H1 (cell line): Measurements from ENCODE around the gene MIPOL1. TPM values are rescaled to one million over a fixed set of nuclear protein-coding genes. Genes with fewer than 3 reads are reported as not detected.

Experiments
- CTCF ChIA-PET: fragments of 300-600 bp; sonication (Branson Sonifier 250); formaldehyde crosslinking; loops from one replicate; lab custom pipeline; 2021; ENCODE audit not compliant: partially characterized antibody; lab: Charles Lee
- POLR2A ChIA-PET: fragments of 300-600 bp; sonication (Branson Sonifier 250); formaldehyde crosslinking; loops from one replicate; lab custom pipeline; 2021; ENCODE audit warnings: inconsistent platforms; ENCODE audit not compliant: partially characterized antibody; lab: Charles Lee
- DNase-seq, 2 experiments: peaks; one replicate each; pipeline versions ENCODE4 v3.0.0 to v3.0.0-alpha.2; 2010 to 2022; ENCODE audit warnings: low spot score in 2 of 2, low read depth in 1 of 2, mixed read lengths in 1 of 2
- FAIRE-seq: peaks from 2 replicates; lab custom pipeline; 2011; peaks lifted over from hg19 to GRCh38; lab: Jason Lieb, UNC
- H2AFZ ChIP-seq: 2 replicates; pipeline ENCODE4 v1.8.1; 2012; ENCODE audit warnings: low read length, inconsistent platforms
- H2AK5ac ChIP-seq: 2 replicates; pipeline ENCODE4 v1.6.1; 2013; ENCODE audit warnings: low read depth, low read length
- H2BK120ac ChIP-seq: replicated peaks from 2 replicates; pipeline ENCODE3; 2013; ENCODE audit warnings: low read depth, low read length, inconsistent platforms
- H2BK12ac ChIP-seq: 2 replicates; pipeline ENCODE4 v1.6.1; 2013; ENCODE audit warnings: low read depth, low read length
- H2BK15ac ChIP-seq: 2 replicates; pipeline ENCODE4 v1.6.1; 2013; ENCODE audit warnings: low read length
- H2BK20ac ChIP-seq: 2 replicates; pipeline ENCODE4 v1.6.1; 2013; ENCODE audit warnings: low read length
- H2BK5ac ChIP-seq: 2 replicates; pipeline ENCODE4 v1.6.1; 2013; ENCODE audit warnings: low read depth, low read length
- H3K14ac ChIP-seq: 2 replicates; pipeline ENCODE4 v1.6.1; 2013; ENCODE audit warnings: inconsistent platforms; ENCODE audit not compliant: insufficient read length
- H3K18ac ChIP-seq: 2 replicates; pipeline ENCODE4 v1.6.1; 2013; ENCODE audit warnings: low read length; ENCODE audit errors: extremely low read depth
- H3K23ac ChIP-seq: 2 replicates; pipeline ENCODE4 v1.6.1; 2013; ENCODE audit warnings: inconsistent platforms; ENCODE audit not compliant: insufficient read length
- H3K23me2 ChIP-seq: 2 replicates; pipeline ENCODE4 v1.6.1; 2013; ENCODE audit warnings: low read depth, low read length
- H3K27ac ChIP-seq: 2 replicates; pipeline ENCODE4 v1.6.1; 2011; ENCODE audit warnings: low read depth, low read length, inconsistent platforms
- H3K27me3 ChIP-seq, 4 experiments: replicated peaks in 1 of 4; 1 replicate in 1 of 4; 2 replicates in 3 of 4; pipeline versions ENCODE4 v1.6.1 to v1.8.1; 2011 to 2013; ENCODE audit warnings: low read length in 3 of 4, mild to moderate bottlenecking in 3 of 4, inconsistent platforms in 2 of 4, mixed read lengths in 2 of 4, moderate library complexity in 1 of 4; ENCODE audit not compliant: control insufficient read depth in 3 of 4, insufficient read depth in 3 of 4; ENCODE audit errors: extremely low read depth in 1 of 4
- H3K36me3 ChIP-seq, 4 experiments: 2 replicates each; pipeline versions ENCODE4 v1.6.1 to v1.8.1; 2011 to 2013; ENCODE audit warnings: mild to moderate bottlenecking in 4 of 4, low read length in 3 of 4, moderate library complexity in 2 of 4, control low read depth in 1 of 4, inconsistent platforms in 1 of 4; ENCODE audit not compliant: insufficient read depth in 4 of 4, control insufficient read depth in 2 of 4
- H3K4ac ChIP-seq: replicated peaks from 2 replicates; pipeline ENCODE3; 2013; ENCODE audit warnings: low read length, low read depth, mixed read lengths, inconsistent platforms; ENCODE audit not compliant: insufficient read length
- H3K4me1 ChIP-seq, 4 experiments: replicated peaks in 1 of 4; 1 replicate in 1 of 4; 2 replicates in 3 of 4; pipeline versions ENCODE4 v1.6.1 to v1.8.1; 2011 to 2013; ENCODE audit warnings: low read length in 3 of 4, inconsistent platforms in 2 of 4, mixed read lengths in 1 of 4; ENCODE audit not compliant: insufficient read depth in 4 of 4, control insufficient read depth in 3 of 4
- H3K4me2 ChIP-seq, 2 experiments: 2 replicates each; pipeline versions ENCODE4 v1.6.1 to v1.8.1; 2011 to 2013; ENCODE audit warnings: low read depth in 2 of 2, low read length in 2 of 2, control low read depth in 1 of 2, inconsistent platforms in 1 of 2, mild to moderate bottlenecking in 1 of 2; ENCODE audit not compliant: insufficient read depth in 1 of 2
- H3K4me3 ChIP-seq, 4 experiments: fragments of 200-600, 300-600 bp in 1 of 4; sonication (generic), shearing (Covaris generic), sonication (Bioruptor Twin) in 1 of 4; 2 replicates each; pipeline versions ENCODE4 v1.5.1 to v1.8.1; 2011 to 2016; ENCODE audit warnings: low read length in 4 of 4, low read depth in 3 of 4, control low read depth in 2 of 4, inconsistent platforms in 2 of 4, mild to moderate bottlenecking in 2 of 4, mixed read lengths in 1 of 4, moderate library complexity in 1 of 4; ENCODE audit not compliant: insufficient read depth in 2 of 4; ENCODE audit errors: extremely low read depth in 1 of 4
- H3K56ac ChIP-seq: replicated peaks from 2 replicates; pipeline ENCODE3; 2013; ENCODE audit warnings: low read depth, mild to moderate bottlenecking, mixed read lengths, low read length, inconsistent platforms; ENCODE audit not compliant: insufficient read length
- H3K79me1 ChIP-seq: 2 replicates; pipeline ENCODE4 v1.6.1; 2013; ENCODE audit warnings: low read depth, low read length, control low read depth
- H3K79me2 ChIP-seq, 2 experiments: 2 replicates each; pipeline versions ENCODE4 v1.6.1 to v1.8.1; 2012 to 2013; ENCODE audit warnings: low read length in 2 of 2, mild to moderate bottlenecking in 2 of 2, inconsistent platforms in 1 of 2; ENCODE audit not compliant: insufficient read depth in 2 of 2, control insufficient read depth in 1 of 2
- H3K9ac ChIP-seq, 4 experiments: replicated peaks in 1 of 4; 1 replicate in 1 of 4; 2 replicates in 3 of 4; pipeline versions ENCODE4 v1.6.1 to v1.8.1; 2011 to 2013; ENCODE audit warnings: low read depth in 3 of 4, low read length in 3 of 4, control low read depth in 2 of 4, mild to moderate bottlenecking in 2 of 4, moderate library complexity in 2 of 4, inconsistent platforms in 1 of 4; ENCODE audit errors: extremely low read depth in 1 of 4
- H3K9me3 ChIP-seq, 2 experiments: 2 replicates each; pipeline versions ENCODE4 v1.6.1 to v1.8.1; 2012 to 2013; ENCODE audit warnings: mild to moderate bottlenecking in 2 of 2, moderate library complexity in 2 of 2, control low read depth in 1 of 2, inconsistent platforms in 1 of 2, low read depth in 1 of 2, low read length in 1 of 2, mixed read lengths in 1 of 2; ENCODE audit not compliant: insufficient read depth in 2 of 2
- H4K20me1 ChIP-seq, 2 experiments: replicated peaks in 1 of 2; 2 replicates each; pipeline versions ENCODE3 to v1.8.1; 2011 to 2013; ENCODE audit warnings: inconsistent platforms in 2 of 2, low read length in 2 of 2, mild to moderate bottlenecking in 1 of 2; ENCODE audit not compliant: insufficient read depth in 2 of 2, control insufficient read depth in 1 of 2
- H4K5ac ChIP-seq: 2 replicates; pipeline ENCODE4 v1.6.1; 2013; ENCODE audit warnings: low read length, low read depth, mixed read lengths, inconsistent platforms; ENCODE audit not compliant: insufficient read length
- H4K8ac ChIP-seq: 2 replicates; pipeline ENCODE4 v1.8.0; 2013; ENCODE audit warnings: mild to moderate bottlenecking, moderate library complexity, low read length, inconsistent platforms; ENCODE audit not compliant: insufficient read depth; ENCODE audit errors: extremely low read depth
- H4K91ac ChIP-seq: replicated peaks from 2 replicates; pipeline ENCODE3; 2013; ENCODE audit warnings: low read length, mixed read lengths, inconsistent platforms; ENCODE audit not compliant: insufficient read length
- ATF3 ChIP-seq: IDR thresholded peaks from 2 replicates; pipeline ENCODE4 v1.6.1; 2011; ENCODE audit warnings: low read depth, mild to moderate bottlenecking, low read length; ENCODE audit not compliant: insufficient read depth
- CEBPB ChIP-seq: IDR thresholded peaks from 2 replicates; pipeline ENCODE4 v1.6.1; 2012; ENCODE audit warnings: low read depth, low read length
- CREB1 ChIP-seq: IDR thresholded peaks from 2 replicates; pipeline ENCODE4 v1.6.1; 2012; ENCODE audit warnings: inconsistent platforms
- CTBP2 ChIP-seq: IDR thresholded peaks from 2 replicates; pipeline ENCODE4 v1.7.0; 2011; ENCODE audit warnings: borderline replicate concordance, mild to moderate bottlenecking, moderate library complexity, mixed read lengths, low read length; ENCODE audit not compliant: insufficient read depth, insufficient read length
- HDAC2 ChIP-seq, 2 experiments: fragments of 300-600 bp in 1 of 2; sonication (generic) in 1 of 2; IDR thresholded peaks; 2 replicates each; pipeline ENCODE4 v1.6.1; 2011 to 2012; ENCODE audit warnings: low read depth in 2 of 2, low read length in 2 of 2, mild to moderate bottlenecking in 2 of 2, moderate library complexity in 2 of 2, borderline replicate concordance in 1 of 2, inconsistent platforms in 1 of 2
- KDM5A ChIP-seq: fragments of 200-600 bp; IDR thresholded peaks from 2 replicates; pipeline ENCODE4 v1.7.1; 2012; ENCODE audit warnings: mild to moderate bottlenecking, low read length, inconsistent platforms, mixed read lengths
- NRF1 ChIP-seq: IDR thresholded peaks from 2 replicates; pipeline ENCODE4 v1.6.1; 2011; ENCODE audit warnings: mild to moderate bottlenecking, low read depth, low read length, improper control_type of control experiment
- PHF8 ChIP-seq: fragments of 200-600 bp; sonication (generic); conservative IDR thresholded peaks from 2 replicates; pipeline ENCODE4 v1.7.1; 2012; ENCODE audit warnings: low read depth, mild to moderate bottlenecking, inconsistent platforms, low read length, moderate library complexity
- SIN3A ChIP-seq, 2 experiments: IDR thresholded peaks in 1 of 2; conservative IDR thresholded peaks in 1 of 2; 2 replicates each; pipeline ENCODE4 v1.6.1; 2011 to 2012; ENCODE audit warnings: low read length in 2 of 2, improper control_type of control experiment in 1 of 2, low read depth in 1 of 2, mild to moderate bottlenecking in 1 of 2
- SIX5 ChIP-seq: IDR thresholded peaks from 2 replicates; pipeline ENCODE4 v1.6.1; 2011; ENCODE audit warnings: mild to moderate bottlenecking, low read depth, low read length
- SP4 ChIP-seq: IDR thresholded peaks from 2 replicates; pipeline ENCODE4 v1.6.1; 2012; ENCODE audit warnings: low read length, inconsistent platforms
- WGBS, 2 experiments: shearing (Covaris generic) in 1 of 2; methylation state at CpG; one replicate each; pipeline versions ENCODE4 v1.1.6 to v1.1.7; 2013 to 2015; ENCODE audit warnings: low lambda C conversion rate in 2 of 2, mixed read lengths in 2 of 2, inconsistent platforms in 1 of 2, low coverage in 1 of 2, missing lambda C conversion rate in 1 of 2; ENCODE audit not compliant: insufficient replicate concordance in 2 of 2, insufficient coverage in 1 of 2, insufficient read length in 1 of 2; ENCODE audit errors: extremely low coverage in 1 of 2, missing lambda C conversion rate in 1 of 2; 5-methylcytosine and 5-hydroxymethylcytosine counted together
- polyA plus RNA-seq, 7 experiments: library from polyadenylated mRNA; depleted of rRNA in 3 of 7; stranded (reverse) in 5 of 7; unstranded in 2 of 7; fragments of >200 nt in 5 of 7; fragments of 200-250 nt in 2 of 7; gene quantifications; 1 replicate in 5 of 7; 2 replicates in 1 of 7; 4 replicates in 1 of 7; pipeline versions ENCODE4 v1.2.1 to v1.2.3, GENCODE V29; 2011 to 2013; ENCODE audit warnings: missing spikeins in 2 of 7, mixed read lengths in 2 of 7
- total RNA-seq: library from RNA; stranded (reverse); fragmentation: NEBNext Ultra II Directional; extraction: Animal tissue kit (Norgen Biotek cat#: 25700); gene quantifications from 2 replicates; pipeline ENCODE4 v1.2.1, GENCODE V29; 2021
- TF ChIP-seq, protein P1 (sequence below): IDR thresholded peaks from 2 replicates; pipeline ENCODE4 v1.6.1; 2012; ENCODE audit warnings: inconsistent platforms

Gene MIPOL1
- total and polyA plus RNA-seq, 2 of the 8 experiments (the other 6 are each of a cell fraction or from before 2014, with no cell fraction given) = 2.8 to 23.9 TPM

GRCh38 chr14:37215345-37215744 is 17.6 kb downstream of the MIPOL1 start:
- Histone ChIP-seq H2BK120ac (no peak overlapping the region), H2AFZ (no peak overlapping the region), H3K36me3 (no peaks in the 10 kb centered on the region; a peak in 1 of 8 replicates), H3K4me3 (no peak overlapping the region), H2BK15ac (no peak overlapping the region), H3K4me2 (no peak overlapping the region), H3K79me2 (peaks cover 0 to 3% of the 10 kb centered on the region in 2 experiments; a peak in 2 of 4 replicates), H3K9me3 (no peaks in the 10 kb centered on the region), H3K27me3 (no peaks in the 10 kb centered on the region), H3K27ac (no peak overlapping the region), H3K9ac (no peak overlapping the region), H4K8ac (no peak overlapping the region), H2BK12ac (no peak overlapping the region), H2BK5ac (no peak overlapping the region), H4K5ac (no peak overlapping the region), H3K4ac (no peak overlapping the region), H3K23ac (no peak overlapping the region), H2AK5ac (no peak overlapping the region), H4K20me1 (no peaks in the 10 kb centered on the region), H3K4me1 (no peaks in the 10 kb centered on the region), H3K14ac (no peak overlapping the region), H2BK20ac (no peak overlapping the region), H3K79me1 (no peaks in the 10 kb centered on the region; the same call in 1 of the 2 replicates), H3K56ac (no peak overlapping the region), H3K23me2 (no peaks in the 10 kb centered on the region), H4K91ac (no peak overlapping the region), H3K18ac (no peak overlapping the region)
- ChIA-PET CTCF (interaction anchor here (1.2 to 2.7 kb wide), 3 partner anchors 16 to 559 kb away, joined by 3 to 8 read pairs (median 4); no protein-coding TSS in a partner anchor), POLR2A (no interaction called here)
- TF ChIP-seq CTBP2 (no peak), HDAC2 (IDR thresholded peaks at IDR 0.05; ENCODE audit: borderline replicate concordance in 1 of 2, low read depth in 2 of 2, low read length in 2 of 2) (no peak), CREB1 (no peak), ATF3 (no peak), SP4 (no peak), PHF8 (no peak), SIX5 (no peak), KDM5A (no peak), NRF1 (no peak), SIN3A (conservative IDR thresholded peaks at IDR 0.05 in 1 of 2, IDR thresholded peaks at IDR 0.05 in 1 of 2; ENCODE audit: low read depth in 1 of 2, low read length in 2 of 2) (no peak), CEBPB (no peak)
- TF ChIP-seq, protein P1, sequence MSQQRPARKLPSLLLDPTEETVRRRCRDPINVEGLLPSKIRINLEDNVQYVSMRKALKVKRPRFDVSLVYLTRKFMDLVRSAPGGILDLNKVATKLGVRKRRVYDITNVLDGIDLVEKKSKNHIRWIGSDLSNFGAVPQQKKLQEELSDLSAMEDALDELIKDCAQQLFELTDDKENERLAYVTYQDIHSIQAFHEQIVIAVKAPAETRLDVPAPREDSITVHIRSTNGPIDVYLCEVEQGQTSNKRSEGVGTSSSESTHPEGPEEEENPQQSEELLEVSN = no peak
- 93% methylated on average over 3 of the region's 3 CpGs; no CpG with 5 or more reads in 1 of the 2 experiments for WGBS, 2 experiments
- FAIRE-seq = no peak
- DNase-seq = no peak
